HG02763 (cell line): ENCODE results near the gene ZNF184.

Experiments used
- ATAC-seq: cut with Tn5 transposase; IDR thresholded peaks from one replicate; pipeline ENCODE4 v1.9.1; 2021; ENCODE audit warnings: mild to moderate bottlenecking, moderate library complexity; ENCODE audit not compliant: unreplicated experiment

Gene ZNF184

DNA sequence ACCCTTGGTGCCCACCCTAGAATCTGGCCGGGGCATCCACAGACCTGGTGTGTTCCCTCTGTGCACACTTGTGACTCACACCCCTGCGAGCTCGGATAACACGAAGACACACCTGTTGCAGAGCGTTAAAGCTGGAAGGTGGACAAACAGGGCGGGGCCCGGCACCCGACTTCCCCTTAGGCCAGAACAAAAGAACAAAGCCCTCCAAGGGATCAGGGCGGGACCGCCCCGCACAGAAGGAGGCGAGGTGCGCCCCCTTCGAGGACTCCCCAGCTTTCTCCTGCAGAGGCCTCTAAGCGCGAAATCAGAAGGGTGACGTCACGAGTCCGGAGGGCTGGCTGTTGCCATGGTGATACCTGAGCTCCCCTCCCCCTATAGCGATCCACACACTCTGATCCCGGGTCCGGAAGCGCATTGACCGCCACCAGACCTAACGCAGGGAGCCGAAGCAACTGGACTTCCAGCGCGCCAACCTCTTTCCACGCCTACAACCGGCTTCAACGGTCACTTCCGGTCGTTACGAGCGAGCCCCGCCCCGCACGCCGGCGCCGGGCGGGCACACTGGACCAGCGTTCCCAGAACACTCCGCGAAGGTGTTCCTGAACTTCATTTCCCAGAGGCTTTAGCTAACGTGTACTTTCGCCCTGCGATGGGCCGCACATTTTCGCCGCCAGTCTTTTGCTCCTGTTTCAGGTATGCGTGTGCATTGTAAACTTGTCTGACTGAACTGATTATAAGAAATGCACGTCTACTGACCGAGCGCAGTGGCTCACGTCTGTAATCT, at the start of gene ZNF184:
Gene ZNF184 (minus strand): TSS at position 489 of the 784 bp plus-strand sequence. CDS start 811 bp downstream, outside the sequence.
- ATAC-seq, result peak; percentile 91

DNA sequence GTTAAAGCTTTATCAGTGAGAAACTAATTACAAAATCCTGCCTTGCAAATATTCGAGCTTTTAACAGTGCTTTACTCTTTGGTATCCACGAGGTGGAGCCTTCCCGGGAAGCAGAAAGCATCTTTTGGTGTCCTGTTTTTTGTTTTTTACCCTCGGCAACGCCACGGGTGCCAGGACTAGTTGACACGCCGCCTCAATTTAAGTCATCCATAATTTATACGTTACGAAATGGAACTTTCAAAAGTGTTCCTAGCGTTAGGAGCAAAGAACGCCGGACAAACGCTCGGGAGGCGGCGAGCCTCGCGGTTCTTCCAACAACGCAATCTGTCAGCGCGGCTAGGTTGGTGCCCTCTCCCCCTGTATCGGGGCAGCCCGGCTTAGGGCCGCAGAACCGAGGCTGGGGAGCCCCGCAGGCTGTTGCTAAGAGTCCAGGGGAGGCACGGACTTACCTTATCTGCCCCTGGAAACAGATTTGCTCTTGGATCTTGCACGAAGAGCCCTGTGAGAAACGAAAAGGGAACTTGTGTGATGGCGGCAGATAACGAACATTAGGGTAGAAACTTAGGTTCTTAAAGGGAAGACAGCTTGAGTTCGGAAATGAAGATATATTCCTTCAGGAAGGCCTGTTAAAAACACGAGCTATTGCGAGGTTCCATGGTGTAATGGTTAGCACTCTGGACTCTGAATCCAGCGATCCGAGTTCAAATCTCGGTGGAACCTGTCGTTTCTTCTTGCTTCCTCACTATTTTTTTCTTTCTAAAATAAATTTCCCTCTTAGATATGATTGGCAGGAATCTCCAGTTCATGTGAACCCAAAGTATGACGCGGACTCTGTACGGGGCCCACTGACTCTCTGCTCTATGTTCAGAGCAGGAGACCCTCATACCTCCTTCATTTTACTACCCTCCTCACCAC, 46.2 kb upstream of the ZNF184 start:
- peak; percentile 61 for ATAC-seq

DNA sequence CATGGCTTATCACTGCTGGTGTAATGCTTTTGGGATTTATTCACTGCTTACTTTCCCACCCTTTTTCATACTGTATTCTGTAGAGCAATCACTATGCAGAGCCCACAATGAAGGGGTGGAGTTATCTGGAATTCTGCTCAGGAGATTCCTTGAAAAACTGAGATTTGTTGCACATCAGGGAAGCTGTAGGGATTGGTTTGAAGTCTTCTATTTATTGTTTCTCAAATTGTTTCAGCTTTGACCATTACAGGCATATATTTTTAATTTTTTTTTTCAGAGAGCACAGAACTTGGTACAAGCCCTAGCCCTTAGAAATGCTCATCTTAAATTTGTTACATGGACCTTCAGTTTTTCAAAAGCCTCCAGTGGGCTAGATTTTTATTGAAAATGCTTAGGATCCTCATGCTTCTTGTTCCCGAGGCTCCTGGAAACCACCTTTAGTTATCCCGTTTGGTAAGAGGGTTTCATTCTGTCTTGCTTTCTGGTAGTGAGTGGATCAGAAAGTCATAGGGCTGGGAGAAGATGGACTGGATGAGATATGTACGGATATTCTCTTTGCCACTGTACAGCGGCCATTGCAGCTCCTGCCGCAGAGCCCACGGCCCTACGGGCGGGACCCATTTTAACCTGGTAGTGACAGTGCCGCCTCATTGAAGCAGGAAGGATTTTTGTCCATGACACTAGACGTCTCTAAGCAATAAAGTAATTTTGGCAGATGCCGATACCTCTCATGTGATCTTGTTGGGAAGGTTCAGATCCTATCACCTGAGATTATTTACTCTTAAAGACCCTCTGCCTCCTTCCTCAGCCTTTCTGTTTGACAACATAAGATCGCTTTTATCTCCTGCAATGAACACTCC, 45.3 kb upstream of the ZNF184 start:
- ATAC-seq, result no peak

DNA sequence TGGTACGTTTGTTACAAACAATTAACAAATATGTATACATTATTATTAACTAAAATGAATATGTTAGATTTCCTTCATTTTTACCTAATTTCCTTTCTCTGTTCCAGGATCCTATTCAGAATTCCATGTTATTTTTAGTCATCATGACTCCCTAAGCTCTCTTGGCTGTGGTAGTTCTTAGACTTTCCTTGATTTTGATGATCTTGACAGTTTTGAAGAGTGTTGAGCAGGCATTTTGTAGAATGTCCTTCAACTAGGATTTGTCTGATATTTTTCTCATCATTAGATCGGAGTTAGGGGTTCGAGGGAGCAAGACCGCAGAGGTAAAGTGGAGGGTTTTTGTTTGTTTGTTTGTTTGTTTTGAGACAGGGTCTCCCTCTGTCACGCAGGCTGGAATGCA, 44.3 kb upstream of the ZNF184 start:
- ATAC-seq, result no peak

DNA sequence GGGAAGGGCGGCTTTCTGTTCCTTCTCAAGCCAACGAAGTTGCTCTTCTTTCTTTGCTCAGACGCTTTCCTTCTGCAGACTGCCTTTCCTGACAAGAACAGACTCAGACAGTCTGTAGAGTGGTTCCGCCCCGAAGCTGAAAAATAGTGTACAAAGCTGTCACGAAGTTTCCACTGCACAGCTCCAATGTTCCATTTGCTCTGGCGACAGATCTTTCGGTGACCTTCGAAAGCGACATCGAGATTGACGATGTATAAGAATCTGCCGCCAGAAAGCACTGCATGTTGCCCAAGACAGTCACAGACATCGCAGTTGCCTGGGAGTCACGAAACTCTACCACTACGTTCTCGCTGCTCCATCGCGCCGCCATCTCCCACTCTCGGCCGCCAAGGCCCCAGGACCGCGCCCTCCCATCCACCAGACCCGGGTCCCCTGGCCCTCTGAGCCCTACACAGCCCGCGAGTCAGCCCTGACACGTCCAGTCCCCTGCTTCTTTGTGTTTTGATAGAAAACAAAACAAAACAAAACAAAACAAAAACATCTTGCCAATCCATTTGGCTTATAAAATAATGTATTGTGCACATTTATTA, 42.1 kb upstream of the ZNF184 start:
- no peak for ATAC-seq

DNA sequence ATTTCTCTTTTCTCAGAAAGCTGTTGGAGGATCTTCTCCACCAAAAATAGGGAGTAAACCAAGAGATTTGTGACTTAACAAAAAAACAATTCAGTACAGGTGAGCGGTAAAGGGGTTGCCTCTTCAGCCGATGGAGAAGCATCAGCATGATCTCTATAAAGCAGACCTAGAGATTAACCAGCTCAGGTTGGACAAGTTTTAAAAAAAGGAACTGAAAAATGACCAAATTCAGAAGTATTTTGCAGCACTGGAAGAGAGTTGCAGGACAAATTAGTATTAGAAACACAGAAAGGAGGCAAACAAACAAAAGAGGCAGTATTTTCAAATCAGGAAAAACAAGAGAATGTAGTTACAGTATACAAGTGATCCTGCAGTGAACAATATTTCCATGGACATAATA, 39.6 kb upstream of the ZNF184 start:
- ATAC-seq, result no peak

DNA sequence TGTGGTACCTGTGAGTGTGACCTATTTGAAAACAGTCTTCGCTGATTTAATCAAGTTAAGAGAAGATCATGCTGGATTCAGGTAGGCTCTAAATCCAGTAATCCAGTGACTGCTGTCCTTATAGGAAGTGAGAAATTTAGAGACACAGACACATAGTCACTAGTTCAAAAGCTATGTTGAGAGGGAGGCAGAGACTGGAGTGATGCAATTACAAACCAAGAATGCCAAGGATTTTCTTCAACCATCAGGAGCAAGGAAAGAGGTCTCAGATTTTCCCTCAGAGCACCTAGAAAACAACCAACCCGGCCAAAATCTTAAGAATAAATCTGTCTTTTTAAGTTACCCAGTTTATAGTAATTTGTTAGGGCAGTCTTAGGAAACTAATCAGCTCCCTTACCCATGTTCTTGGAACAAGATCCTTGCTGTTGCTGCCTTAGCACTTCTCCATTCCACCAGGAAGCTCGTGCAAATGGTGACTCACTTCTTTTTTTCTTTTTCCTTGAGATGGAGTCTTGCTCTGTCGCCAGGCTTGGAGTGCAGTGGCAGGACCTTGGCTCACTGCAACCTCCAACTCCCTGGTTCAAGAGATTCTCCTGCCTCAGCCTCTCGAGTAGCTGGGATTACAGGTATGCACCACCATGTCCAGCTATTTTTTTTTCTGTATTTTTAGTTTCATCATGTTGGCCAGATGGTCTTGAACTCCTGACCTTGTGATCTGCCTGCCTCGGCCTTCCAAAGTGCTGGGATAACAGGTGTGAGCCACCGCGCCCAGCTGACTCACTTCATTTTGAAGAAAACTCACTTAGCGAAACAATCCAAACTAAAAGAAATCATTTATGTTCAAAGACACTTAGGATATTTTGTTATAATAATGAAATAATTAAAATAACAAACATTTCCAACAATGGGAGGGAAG, 34.4 kb upstream of the ZNF184 start:
- ATAC-seq, result no peak

DNA sequence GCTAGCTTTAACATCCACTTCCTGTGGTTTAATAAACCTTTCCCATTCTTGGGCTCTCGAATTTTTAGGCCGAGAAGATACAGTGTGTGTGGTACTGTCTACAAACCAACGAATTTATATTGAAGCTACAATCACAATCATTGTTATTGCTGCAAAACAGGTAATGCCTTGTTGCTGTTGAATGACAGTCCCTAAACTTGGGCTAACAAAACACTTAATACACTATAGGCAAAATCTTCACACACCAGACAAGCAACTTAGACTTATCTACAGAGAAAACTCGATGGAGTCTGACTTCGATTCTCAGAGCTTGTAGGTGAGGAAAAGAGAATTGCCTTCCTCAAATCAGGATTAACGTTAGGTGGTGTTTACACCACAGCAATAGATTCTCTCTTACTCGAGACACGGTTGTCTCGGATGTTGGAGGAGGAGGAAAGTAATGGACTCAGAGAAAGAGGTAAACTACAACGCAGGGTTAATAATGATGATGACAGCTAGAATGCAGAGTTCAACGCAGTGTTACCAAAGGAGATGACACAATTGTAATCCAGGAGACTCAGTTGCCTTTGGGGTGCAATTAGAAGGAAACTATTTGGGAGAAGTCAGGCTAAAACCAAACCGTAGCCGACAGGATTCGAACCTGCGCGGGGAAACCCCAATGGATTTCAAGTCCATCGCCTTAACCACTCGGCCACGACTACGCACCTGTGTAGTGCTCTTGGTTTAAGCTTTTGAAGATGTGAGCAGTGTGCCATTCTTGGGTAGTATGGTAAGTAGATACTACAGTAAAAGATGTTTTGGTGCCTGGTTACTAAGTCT, 32.5 kb upstream of the ZNF184 start:
- no peak for ATAC-seq

DNA sequence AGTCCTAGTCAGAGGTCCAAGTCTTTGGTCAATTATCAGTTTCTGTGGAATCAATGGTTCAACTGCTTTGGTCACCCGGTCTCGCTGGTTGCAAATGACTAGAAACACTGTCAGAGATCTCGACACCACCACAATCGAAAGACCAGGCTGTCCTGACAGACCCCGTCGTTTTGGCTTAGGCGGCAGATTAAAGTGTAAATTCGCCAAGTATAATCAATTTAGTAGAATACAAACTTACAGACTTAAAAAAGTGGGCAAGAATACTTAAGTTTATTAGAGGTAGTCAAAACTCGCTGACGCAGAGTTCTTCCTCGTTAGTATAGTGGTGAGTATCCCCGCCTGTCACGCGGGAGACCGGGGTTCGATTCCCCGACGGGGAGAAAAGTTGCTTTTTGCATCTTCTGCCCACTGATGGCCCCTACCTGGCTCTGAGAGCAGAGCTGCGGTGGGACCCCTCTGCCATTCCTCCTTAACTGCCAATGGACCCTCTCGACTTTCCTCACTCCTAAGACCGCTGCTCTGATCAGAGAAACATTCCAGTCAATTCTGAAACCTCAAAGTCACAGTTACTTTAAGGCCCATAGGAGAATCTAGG, 30.6 kb upstream of the ZNF184 start:
- peak; percentile 35 for ATAC-seq

DNA sequence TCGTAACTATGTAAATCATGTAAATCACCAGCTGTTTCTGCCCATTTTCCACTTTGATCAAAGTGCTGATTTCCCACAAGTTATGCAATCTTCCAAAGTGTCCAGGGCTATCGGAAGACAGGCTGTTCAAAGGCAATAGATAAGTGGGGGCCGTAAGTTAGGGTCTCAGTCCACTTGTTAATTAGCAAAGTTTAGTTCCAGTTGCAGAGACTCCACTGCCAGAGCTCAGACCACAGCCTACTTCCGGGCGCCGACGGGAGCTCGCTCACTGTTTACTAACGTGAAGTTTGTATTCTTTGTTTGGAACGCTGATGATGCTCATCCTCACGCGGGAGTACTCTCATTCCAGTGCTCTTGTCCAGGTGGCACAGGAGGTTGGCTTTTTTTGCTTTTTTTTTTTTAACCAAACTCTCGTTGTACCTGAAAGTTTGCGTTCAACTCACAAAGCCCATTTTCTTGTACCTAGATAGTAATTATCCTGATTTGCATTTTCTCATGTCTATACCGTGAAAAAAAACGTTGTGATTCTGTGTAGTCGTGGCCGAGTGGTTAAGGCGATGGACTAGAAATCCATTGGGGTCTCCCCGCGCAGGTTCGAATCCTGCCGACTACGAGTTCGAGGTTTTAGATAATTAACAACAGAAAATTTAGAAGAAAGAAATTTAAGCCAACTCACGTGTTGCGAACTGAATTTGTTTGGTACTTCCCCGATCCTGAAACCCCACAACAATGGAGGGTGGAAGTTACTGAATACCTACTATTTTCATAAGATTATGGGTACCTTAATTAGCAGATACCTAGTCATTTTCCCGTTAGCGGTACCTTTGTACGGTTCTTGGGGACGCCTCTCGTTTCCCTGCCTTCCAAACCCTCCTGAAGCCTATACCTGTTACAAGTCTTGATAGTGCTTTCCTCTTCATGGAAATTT, 29.9 kb upstream of the ZNF184 start:
- ATAC-seq, result peak; percentile 52

DNA sequence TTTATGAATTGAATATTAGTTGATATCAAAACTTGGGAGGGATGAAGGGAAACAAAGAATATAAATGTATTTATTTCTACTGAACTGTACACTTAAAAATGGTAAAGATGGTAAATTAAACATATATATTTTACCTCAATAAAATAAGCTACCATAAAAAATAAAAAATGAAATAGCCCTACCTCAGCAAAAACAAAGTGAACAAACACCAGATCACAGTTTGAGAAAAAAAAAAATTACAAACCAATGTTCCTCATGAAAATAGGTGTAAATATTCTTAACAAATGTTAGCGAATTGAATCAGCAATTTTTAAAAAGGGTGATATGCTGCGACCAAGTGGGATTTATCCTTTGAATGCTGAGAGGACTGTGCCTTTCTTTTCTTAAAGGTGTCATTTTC, 28.3 kb upstream of the ZNF184 start:
- ATAC-seq, result no peak

DNA sequence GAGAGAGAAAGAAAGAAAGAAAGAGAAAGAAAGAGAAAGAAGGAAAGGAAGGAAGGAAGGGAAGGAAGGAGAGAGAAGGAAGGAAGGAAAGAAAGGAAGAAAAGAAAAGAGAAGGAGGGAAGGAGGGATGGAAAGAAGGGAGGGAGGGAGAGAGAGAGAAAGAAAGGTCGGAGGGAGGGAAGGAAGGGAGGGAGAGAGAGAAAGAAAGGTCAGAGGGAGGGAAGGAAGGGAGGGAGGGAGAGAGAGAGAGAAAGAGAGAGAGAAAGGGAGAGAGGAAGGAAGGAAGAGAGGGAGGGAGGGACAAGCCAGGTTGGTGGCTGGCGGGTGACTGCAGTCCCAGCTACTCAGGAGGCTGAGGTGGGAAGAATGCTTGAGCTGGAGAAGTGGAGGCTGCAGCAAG, 27.3 kb upstream of the ZNF184 start:
- ATAC-seq, result no peak

DNA sequence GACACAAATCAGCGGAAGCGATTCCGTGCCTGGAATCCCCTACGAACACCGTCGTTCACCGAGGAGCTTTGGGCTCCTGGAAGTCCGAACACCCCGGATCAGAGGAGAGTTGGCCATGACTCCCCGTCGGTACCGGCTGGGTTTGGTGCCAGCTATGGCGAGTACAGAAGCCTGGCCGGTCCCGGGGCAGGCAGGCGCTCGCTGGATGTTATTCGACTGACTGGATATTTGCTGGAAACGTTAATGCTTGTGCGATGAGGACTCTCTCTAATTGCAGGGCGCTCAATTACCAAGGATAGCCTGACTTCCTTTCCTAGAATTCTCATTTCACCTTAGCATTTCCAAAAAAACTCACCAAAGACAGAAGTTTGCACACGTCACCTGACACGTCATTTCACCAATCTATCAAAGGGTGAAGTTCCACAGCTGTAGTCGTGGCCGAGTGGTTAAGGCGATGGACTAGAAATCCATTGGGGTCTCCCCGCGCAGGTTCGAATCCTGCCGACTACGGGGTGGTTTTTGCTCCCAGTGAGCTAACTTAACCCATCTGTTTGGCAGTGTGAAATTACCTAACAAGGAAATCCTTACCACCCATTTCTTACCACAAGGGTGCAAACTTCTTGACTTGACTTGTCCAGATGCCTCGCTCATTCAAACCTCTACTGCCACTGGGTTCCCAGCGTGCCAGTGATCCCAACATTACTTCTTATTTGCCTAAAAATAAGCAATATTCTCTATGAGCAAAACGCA, 22.7 kb upstream of the ZNF184 start:
- ATAC-seq, result no peak

DNA sequence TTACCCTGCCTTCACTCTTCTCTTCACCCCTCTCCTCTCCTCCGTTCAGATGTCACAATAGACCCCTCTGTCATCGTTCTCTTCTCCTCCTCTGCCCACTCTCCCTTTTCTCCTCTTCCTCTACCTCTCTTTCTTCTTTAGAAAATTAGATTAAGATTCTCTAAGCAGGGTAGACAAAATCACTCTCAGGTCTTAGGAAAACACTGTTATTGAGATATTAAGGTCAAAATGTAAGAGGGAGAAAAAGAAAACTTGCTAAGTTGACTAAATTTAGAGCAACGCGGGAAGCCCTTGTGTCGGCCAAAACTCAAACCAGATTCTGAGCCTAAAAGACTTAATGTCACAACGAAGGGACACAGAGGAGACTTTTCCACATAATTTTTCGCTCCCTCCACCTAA, 22.1 kb upstream of the ZNF184 start:
- no peak for ATAC-seq

DNA sequence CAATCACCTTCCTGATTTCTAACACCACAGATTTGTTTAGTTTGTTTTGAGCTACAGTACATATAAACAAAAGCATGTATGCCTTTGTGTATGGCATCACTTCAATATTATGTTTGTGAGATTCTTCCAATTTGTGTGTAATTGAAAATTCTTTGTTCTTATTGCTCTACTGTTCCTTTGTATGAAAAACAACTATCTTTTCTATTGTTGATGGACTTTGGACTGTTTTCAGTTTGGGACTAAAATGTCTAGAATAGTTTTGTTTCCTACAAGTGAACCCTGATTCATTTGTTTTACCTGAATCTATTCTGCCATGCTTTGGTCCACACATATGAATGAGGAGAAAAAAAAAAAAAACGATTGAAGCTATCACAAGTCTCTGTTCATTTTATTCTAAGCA, 21.2 kb upstream of the ZNF184 start:
- no peak for ATAC-seq

DNA sequence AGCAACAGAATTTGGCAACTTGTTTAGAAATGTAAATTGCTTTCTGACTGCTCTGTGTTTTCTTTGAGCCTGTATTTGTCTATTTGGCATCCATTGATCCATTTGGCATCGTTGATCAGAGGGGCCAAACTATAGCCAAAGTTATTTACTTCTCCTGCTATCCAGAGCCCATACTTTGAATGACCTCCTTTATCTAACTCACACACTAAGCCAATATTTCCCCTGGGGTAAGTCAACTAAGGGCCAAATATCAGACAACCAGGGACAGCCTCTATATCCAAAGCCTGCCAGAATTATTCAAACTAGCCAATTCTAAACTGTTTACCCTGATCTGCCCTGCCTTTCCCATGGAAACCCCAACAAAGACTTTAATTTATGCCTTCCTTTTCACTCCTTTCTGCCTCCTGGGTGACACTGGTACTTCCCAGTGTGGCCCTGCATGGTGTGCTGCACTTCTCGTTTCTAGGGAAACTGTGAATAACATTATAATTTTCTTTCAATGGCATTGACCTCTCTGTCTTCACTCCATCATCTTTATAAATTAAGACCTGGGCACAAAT, 19.8 kb upstream of the ZNF184 start:
- no peak for ATAC-seq
